ENCODE results near the gene ACSL4. TPM values are rescaled to one million over a fixed set of nuclear protein-coding genes. Genes with fewer than 3 reads are reported as not detected.

Gene ACSL4
- total and polyA plus RNA-seq, 9 donors, result 14.4 to 26.3 (median 20.9) TPM

Other genes starting within 250 kb of the ACSL4 start
- gene NXT2, start 196.4 kb downstream of the ACSL4 start, total RNA-seq, result 6.5 TPM
- gene NXT2, start 196.4 kb downstream of the ACSL4 start, polyA plus RNA-seq (ENCODE audit: insufficient read depth in 1 of 8, insufficient read length in 8 of 8, low replicate concordance in 1 of 8), result 10 to 100 TPM in 1 of 8 donors, 1 to 10 TPM in 7; 6.1 to 10.4 (median 7.5) TPM
- 27.6 TPM for gene KCNE5, start 108.1 kb downstream of the ACSL4 start, total RNA-seq
- 10 to 100 TPM; 44.4 to 99.5 (median 85.5) TPM for gene KCNE5, start 108.1 kb downstream of the ACSL4 start, polyA plus RNA-seq (ENCODE audit: insufficient read depth in 1 of 8, insufficient read length in 8 of 8, low replicate concordance in 1 of 8)

Data from muscle of leg (tissue), 9 donors.